Measurements from ENCODE around the gene MRPL12. TPM values are rescaled to one million over a fixed set of nuclear protein-coding genes. Genes with fewer than 3 reads are reported as not detected.

Gene MRPL12
- total RNA-seq, 3 donors from 2014 or later (not counting 1 experiment from before 2014, with no cell fraction given), result 16.3 to 24.4 (median 17.5) TPM

DNA sequence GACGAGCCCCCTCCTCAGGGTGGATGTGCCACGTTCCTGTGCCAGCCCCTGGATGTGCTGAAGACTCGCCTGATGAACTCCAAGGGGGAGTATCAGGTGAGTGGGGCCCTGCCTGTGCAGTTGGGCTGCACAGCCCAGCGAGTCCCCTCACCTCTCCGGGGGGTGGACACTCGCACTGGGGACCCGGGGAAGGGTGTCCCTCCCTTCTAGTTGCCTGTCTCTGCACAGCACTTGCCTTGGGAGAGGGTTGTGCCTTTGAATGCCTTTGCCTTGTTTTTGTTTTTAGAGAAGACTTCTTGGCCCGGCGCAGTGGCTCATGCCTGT, 14.6 kb downstream of the MRPL12 start:
- Histone ChIP-seq H3K4me3 (ENCODE audit: low read length) (no peak overlapping the region), H3K36me3 (ENCODE audit: control insufficient read depth, insufficient read depth, low read length) (no peaks in the 10 kb centered on the region), H3K27me3 (ENCODE audit: control insufficient read depth, insufficient read depth, low read length) (no peaks in the 10 kb centered on the region), H3K9me3 (ENCODE audit: control insufficient read depth, insufficient read depth, low read length) (no peaks in the 10 kb centered on the region), H3K27ac (ENCODE audit: low read length) (no peak overlapping the region), H3K4me1 (ENCODE audit: control insufficient read depth, insufficient read depth, low read length) (peaks cover 8% of the 10 kb centered on the region)
- ATAC-seq (no peak), DNase-seq (no peak)
- 94% methylated on average over 9 of the region's 9 CpGs for WGBS (ENCODE audit: insufficient coverage)
- Mint-ChIP-seq H3K36me3 (no peaks in the 10 kb centered on the region), H3K4me1 (peaks cover 5 to 10% of the 10 kb centered on the region in 2 donors), H3K4me3 (no peak overlapping the region), H3K27me3 (ENCODE audit: low read depth in 2 of 2) (no peaks in the 10 kb centered on the region), H3K27ac (no peak overlapping the region), H3K9me3 (no peaks in the 10 kb centered on the region)
- intact Hi-C loops (cut with micrococcal nuclease), result no loop called here
- TF ChIP-seq, protein P1, sequence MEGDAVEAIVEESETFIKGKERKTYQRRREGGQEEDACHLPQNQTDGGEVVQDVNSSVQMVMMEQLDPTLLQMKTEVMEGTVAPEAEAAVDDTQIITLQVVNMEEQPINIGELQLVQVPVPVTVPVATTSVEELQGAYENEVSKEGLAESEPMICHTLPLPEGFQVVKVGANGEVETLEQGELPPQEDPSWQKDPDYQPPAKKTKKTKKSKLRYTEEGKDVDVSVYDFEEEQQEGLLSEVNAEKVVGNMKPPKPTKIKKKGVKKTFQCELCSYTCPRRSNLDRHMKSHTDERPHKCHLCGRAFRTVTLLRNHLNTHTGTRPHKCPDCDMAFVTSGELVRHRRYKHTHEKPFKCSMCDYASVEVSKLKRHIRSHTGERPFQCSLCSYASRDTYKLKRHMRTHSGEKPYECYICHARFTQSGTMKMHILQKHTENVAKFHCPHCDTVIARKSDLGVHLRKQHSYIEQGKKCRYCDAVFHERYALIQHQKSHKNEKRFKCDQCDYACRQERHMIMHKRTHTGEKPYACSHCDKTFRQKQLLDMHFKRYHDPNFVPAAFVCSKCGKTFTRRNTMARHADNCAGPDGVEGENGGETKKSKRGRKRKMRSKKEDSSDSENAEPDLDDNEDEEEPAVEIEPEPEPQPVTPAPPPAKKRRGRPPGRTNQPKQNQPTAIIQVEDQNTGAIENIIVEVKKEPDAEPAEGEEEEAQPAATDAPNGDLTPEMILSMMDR (IDR thresholded peaks at IDR 0.05), result no peak

DNA sequence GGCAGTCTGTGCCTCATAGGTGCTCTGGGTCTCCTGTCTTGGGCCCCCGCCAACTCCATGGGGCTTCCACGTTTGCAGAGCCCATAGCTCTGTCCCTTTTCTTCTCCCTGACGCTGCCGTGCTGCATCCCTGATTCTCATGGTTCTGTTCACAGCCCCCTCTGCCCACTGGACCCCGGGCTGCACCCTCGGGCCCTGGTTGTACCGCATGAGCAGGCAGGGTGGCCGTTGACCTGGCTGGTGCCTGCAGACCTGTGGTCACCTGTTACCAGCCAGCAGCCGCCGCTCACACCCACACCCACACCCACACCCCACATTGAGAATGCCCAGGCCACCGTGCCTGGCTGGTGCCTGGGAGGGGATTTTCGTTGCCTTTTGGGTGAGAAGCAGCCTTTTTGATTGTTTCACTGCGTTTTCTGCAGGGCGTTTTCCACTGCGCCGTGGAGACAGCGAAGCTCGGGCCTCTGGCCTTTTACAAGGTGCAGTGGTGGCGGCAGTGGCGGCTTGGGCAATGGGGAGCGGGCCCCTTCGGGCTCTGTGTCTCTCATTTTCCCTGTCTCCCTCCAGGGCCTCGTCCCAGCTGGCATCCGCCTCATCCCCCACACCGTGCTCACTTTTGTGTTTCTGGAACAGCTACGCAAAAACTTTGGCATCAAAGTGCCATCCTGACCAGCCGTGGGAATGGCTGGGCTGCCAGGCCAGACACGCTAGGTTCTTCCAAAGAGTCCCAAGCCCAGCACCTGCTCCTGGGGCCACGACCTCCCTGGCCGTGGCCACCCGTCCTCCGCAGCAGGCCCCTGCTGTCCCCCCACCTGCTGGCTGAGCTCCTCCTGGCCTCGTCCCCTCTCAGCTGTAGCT, 16.5 kb downstream of the MRPL12 start:
- no peak overlapping the region for H3K27ac ChIP-seq (ENCODE audit: low read length)
- H3K4me1 ChIP-seq (ENCODE audit: control insufficient read depth, insufficient read depth, low read length), result no peaks in the 10 kb centered on the region
- 88% methylated on average over 30 of the region's 33 CpGs for WGBS (ENCODE audit: insufficient coverage)
- no peaks in the 10 kb centered on the region for H3K36me3 ChIP-seq (ENCODE audit: control insufficient read depth, insufficient read depth, low read length)
- no peaks in the 10 kb centered on the region for H3K9me3 ChIP-seq (ENCODE audit: control insufficient read depth, insufficient read depth, low read length)
- intact Hi-C loops (cut with micrococcal nuclease), result no loop called here
- no peaks in the 10 kb centered on the region for H3K4me1 Mint-ChIP-seq
- TF ChIP-seq, protein P1 (IDR thresholded peaks at IDR 0.05), result no peak
- peaks cover 0 to 7% of the 10 kb centered on the region in 2 donors for H3K27me3 Mint-ChIP-seq (ENCODE audit: low read depth in 2 of 2)
- no peak overlapping the region for H3K27ac Mint-ChIP-seq
- ATAC-seq (no peak), DNase-seq (no peak)
- H3K36me3 Mint-ChIP-seq, result no peaks in the 10 kb centered on the region
- no peak overlapping the region for H3K4me3 ChIP-seq (ENCODE audit: low read length)
- H3K4me3 Mint-ChIP-seq, result no peak overlapping the region
- H3K27me3 ChIP-seq (ENCODE audit: control insufficient read depth, insufficient read depth, low read length), result no peaks in the 10 kb centered on the region
- H3K9me3 Mint-ChIP-seq, result no peaks in the 10 kb centered on the region

DNA sequence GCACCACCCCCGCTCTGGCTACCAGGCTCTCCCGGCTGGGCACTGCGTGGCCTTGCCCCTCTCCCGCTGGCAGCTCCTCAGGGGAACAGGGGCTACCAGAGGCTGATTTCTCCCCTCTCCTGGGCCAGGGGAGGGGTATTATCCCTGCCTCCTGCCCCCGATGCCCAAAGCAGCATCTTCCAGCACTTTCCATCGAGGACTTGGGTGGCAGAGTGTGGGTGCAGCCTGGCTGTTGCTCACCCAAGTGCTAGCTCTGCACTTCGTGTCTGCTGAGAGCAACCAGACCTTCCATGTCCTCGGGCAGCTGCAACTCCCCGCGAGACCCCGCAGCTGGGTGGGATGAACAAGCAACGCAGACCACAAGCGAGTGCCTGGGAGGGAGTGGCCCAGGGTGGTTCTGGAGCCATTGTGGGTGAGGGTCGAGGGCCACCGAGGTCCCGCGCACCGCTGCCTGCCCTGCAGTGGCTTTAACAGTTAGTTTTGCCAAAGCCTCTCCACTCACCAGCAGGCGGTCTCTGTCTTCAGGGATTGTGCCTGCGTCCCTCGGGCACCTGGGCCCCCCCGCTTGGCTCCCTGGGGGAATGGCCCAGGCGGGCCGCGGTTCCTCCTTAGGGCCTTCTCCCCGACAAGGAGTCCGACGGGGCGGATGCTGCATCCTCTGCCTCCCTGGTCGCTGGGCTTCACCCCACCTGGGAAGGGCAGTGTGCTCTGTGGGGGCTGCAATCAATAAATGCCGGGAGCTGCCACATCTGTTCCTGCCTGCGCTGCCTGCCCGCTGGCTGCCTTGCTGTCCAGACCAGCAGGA, 17.3 kb downstream of the MRPL12 start:
- WGBS (ENCODE audit: insufficient coverage), result 91% methylated on average over 33 of the region's 33 CpGs
- no peaks in the 10 kb centered on the region for H3K36me3 Mint-ChIP-seq
- DNase-seq (no peak), ATAC-seq (no peak)
- Histone ChIP-seq H3K4me3 (ENCODE audit: low read length) (no peak overlapping the region), H3K9me3 (ENCODE audit: control insufficient read depth, insufficient read depth, low read length) (no peaks in the 10 kb centered on the region), H3K27me3 (ENCODE audit: control insufficient read depth, insufficient read depth, low read length) (no peaks in the 10 kb centered on the region), H3K27ac (ENCODE audit: low read length) (no peak overlapping the region), H3K4me1 (ENCODE audit: control insufficient read depth, insufficient read depth, low read length) (no peaks in the 10 kb centered on the region), H3K36me3 (ENCODE audit: control insufficient read depth, insufficient read depth, low read length) (no peaks in the 10 kb centered on the region)
- no peak overlapping the region for H3K4me3 Mint-ChIP-seq
- H3K27ac Mint-ChIP-seq, result no peak overlapping the region
- intact Hi-C loops (cut with micrococcal nuclease), result no loop called here
- no peaks in the 10 kb centered on the region for H3K4me1 Mint-ChIP-seq
- H3K9me3 Mint-ChIP-seq, result no peaks in the 10 kb centered on the region
- TF ChIP-seq, protein P1 (IDR thresholded peaks at IDR 0.05), result no peak
- peaks cover 0 to 7% of the 10 kb centered on the region in 2 donors for H3K27me3 Mint-ChIP-seq (ENCODE audit: low read depth in 2 of 2)

All from natural killer cell (primary cell).